DND-41 (cell line): ENCODE measurements around the gene RMND5B.

Source experiments
- CTCF ChIP-seq: IDR thresholded peaks from 2 replicates; pipeline ENCODE4 v1.5.1; 2012; ENCODE audit warnings: borderline replicate concordance, low read length, moderate library complexity, mild to moderate bottlenecking; ENCODE audit not compliant: poor library complexity, severe bottlenecking; ENCODE audit errors: extremely low read depth
- EZH2 ChIP-seq: IDR thresholded peaks from 3 replicates; pipeline ENCODE4 v1.6.1; 2012; ENCODE audit warnings: borderline replicate concordance, low read depth, mild to moderate bottlenecking, moderate library complexity, low read length, inconsistent platforms; ENCODE audit not compliant: severe bottlenecking

- TF ChIP-seq CTCF (no peak), EZH2 (no peak)
Measured at GRCh38 chr5:178170455-178170854, 39.6 kb downstream of the RMND5B start.
